ENCODE measurements around the gene HECA. TPM values are rescaled to one million over a fixed set of nuclear protein-coding genes. Genes with fewer than 3 reads are reported as not detected.

The HECA gene
- total and polyA plus RNA-seq, 2 of the 4 experiments (the other 2 are of a cell fraction): 3.1 to 4.3 TPM

DNA sequence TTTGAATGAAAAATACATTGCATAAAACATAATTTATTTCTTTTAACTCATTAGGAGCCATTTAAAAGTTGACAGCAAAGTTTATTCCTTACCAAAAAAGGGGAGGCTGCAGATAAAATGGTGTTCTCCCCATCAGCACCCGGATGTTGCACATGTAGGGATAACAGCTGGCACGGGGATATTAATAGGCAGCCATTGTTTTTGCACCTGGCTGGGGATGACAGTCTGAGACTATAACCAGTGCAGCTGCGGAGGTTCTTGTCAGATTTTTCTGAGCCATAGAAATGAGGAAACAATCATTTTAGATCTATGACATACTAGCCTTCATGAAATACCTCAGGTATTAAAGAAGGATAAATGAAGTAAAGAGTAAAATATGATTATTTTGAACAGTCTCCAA, 20.1 kb upstream of the HECA start:
- Histone ChIP-seq H2AK5ac (ENCODE audit: low read depth, low read length) (no peak overlapping the region), H3K4me3 (ENCODE audit: insufficient read depth, low read depth, low read length) (no peak overlapping the region), H3K18ac (ENCODE audit: low read depth, low read length) (no peak overlapping the region), H2BK20ac (ENCODE audit: low read depth, low read length) (no peak overlapping the region), H4K5ac (ENCODE audit: low read depth, low read length) (no peak overlapping the region), H3K27ac (ENCODE audit: insufficient read depth, low read length) (no peak overlapping the region), H2AFZ (replicated peaks; ENCODE audit: low read length, poor library complexity) (no peak overlapping the region), H3K9me1 (ENCODE audit: insufficient read depth, low read length) (no peaks in the 10 kb centered on the region), H3K27me3 (ENCODE audit: control insufficient read depth, insufficient read depth, low read length) (peaks cover 9% of the 10 kb centered on the region), H2BK120ac (ENCODE audit: low read depth, low read length) (no peak overlapping the region), H2AK9ac (replicated peaks; ENCODE audit: low read depth, low read length, poor library complexity) (no peak overlapping the region), H2BK15ac (ENCODE audit: low read depth, low read length) (no peak overlapping the region), H3K4me1 (ENCODE audit: control insufficient read depth, insufficient read depth, low read length) (no peaks in the 10 kb centered on the region), H4K8ac (ENCODE audit: low read depth in 2 of 2, low read length in 2 of 2) (no peak overlapping the region), H3K14ac (replicated peaks; ENCODE audit: low read depth, low read length) (no peak overlapping the region), H3K56ac (ENCODE audit: extremely low read depth, insufficient read depth, low read length) (no peak overlapping the region), H4K20me1 (ENCODE audit: insufficient read depth, low read length) (no peaks in the 10 kb centered on the region), H4K91ac (ENCODE audit: insufficient read depth, low read depth, low read length) (no peak overlapping the region), H3K9me3 (ENCODE audit: control insufficient read depth, insufficient read depth, low read length) (peaks cover 2% of the 10 kb centered on the region; the same call in 1 of the 2 replicates), H3K4ac (ENCODE audit: low read depth, low read length) (no peak overlapping the region), H3K9ac (ENCODE audit: low read depth, low read length) (no peak overlapping the region), H3K23ac (ENCODE audit: low read depth, low read length) (no peak overlapping the region), H3K36me3 (ENCODE audit: control insufficient read depth, insufficient read depth, low read length) (no peaks in the 10 kb centered on the region), H3K79me1 (ENCODE audit: low read depth in 1 of 2, low read length in 2 of 2) (no peaks in the 10 kb centered on the region), H3K4me2 (ENCODE audit: low read depth, low read length) (no peak overlapping the region), H2BK5ac (ENCODE audit: low read depth, low read length, poor library complexity, severe bottlenecking) (no peak overlapping the region)
- TF ChIP-seq FOS (IDR thresholded peaks at IDR 0.05; ENCODE audit: low read depth, low read length) (no peak), RFX5 (IDR thresholded peaks at IDR 0.05; ENCODE audit: low read depth, low read length) (no peak), RCOR1 (IDR thresholded peaks at IDR 0.05; ENCODE audit: insufficient replicate concordance, low read length) (no peak), NFE2L2 (IDR thresholded peaks at IDR 0.05; ENCODE audit: low read depth, low read length) (no peak), CEBPB (IDR thresholded peaks at IDR 0.05; ENCODE audit: low read depth, low read length) (no peak), CTCF (conservative IDR thresholded peaks at IDR 0.05; ENCODE audit: low read depth, low read length) (no peak), POLR2A (IDR thresholded peaks at IDR 0.05; ENCODE audit: low read depth, low read length) (no peak), MAZ (IDR thresholded peaks at IDR 0.05; ENCODE audit: borderline replicate concordance, low read depth, low read length) (no peak)
- TF ChIP-seq, protein P1, sequence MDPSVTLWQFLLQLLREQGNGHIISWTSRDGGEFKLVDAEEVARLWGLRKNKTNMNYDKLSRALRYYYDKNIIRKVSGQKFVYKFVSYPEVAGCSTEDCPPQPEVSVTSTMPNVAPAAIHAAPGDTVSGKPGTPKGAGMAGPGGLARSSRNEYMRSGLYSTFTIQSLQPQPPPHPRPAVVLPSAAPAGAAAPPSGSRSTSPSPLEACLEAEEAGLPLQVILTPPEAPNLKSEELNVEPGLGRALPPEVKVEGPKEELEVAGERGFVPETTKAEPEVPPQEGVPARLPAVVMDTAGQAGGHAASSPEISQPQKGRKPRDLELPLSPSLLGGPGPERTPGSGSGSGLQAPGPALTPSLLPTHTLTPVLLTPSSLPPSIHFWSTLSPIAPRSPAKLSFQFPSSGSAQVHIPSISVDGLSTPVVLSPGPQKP (IDR thresholded peaks at IDR 0.05; ENCODE audit: borderline replicate concordance, low read depth, low read length): no peak
- CTCF ChIA-PET: no interaction called here
- WGBS, 2 experiments (ENCODE audit: extremely low coverage in 2 of 2, insufficient read length in 1 of 2): no CpG with 5 or more reads among the region's 3 CpGs
- DNase-seq: no peak
- no peak for ATAC-seq (ENCODE audit: low read depth)
- in situ Hi-C loops (cut with MboI; ENCODE audit: low sequenced_read_pairs): no loop called here
- BruUV-seq (replicated peaks): no TSS peak
- intact Hi-C loops (cut with micrococcal nuclease): no loop called here
- dilution Hi-C loops (cut with HindIII; ENCODE audit: low sequenced_read_pairs, unreplicated experiment): no loop called here
- POLR2A ChIA-PET (ENCODE audit: unreplicated experiment): no interaction called here
